Central memory CD8-positive, alpha-beta T cell (primary cell): Measurements from ENCODE around the gene TMEM80.

Source experiments
- ATAC-seq: fragments of 150-1000 bp; cut with Tn5 transposase; replicated peaks from 2 replicates; pipeline ENCODE4 v1.10.0; 2022; ENCODE audit warnings: mild to moderate bottlenecking, moderate FRiP score, moderate number of reproducible peaks; ENCODE audit not compliant: poor library complexity, severe bottlenecking; ENCODE audit errors: extremely low read depth
- DNase-seq, 2 donors: peaks; one replicate each; pipeline ENCODE4 v3.0.0; 2021; ENCODE audit warnings: low spot score in 2 of 2
- H3K27ac Mint-ChIP-seq: one replicate; pipeline ENCODE4 v1.8.0; 2022; ENCODE audit warnings: low read depth, mild to moderate bottlenecking, moderate library complexity, mixed read lengths
- H3K27me3 Mint-ChIP-seq: one replicate; pipeline ENCODE4 v1.8.0; 2022; ENCODE audit warnings: mixed read lengths
- H3K36me3 Mint-ChIP-seq: one replicate; pipeline ENCODE4 v1.8.0; 2022; ENCODE audit warnings: mild to moderate bottlenecking, moderate library complexity, mixed read lengths; ENCODE audit not compliant: insufficient read depth
- H3K4me1 Mint-ChIP-seq: one replicate; pipeline ENCODE4 v1.8.0; 2022; ENCODE audit warnings: mixed read lengths
- H3K4me3 Mint-ChIP-seq: one replicate; pipeline ENCODE4 v1.8.0; 2022; ENCODE audit warnings: mild to moderate bottlenecking, moderate library complexity, mixed read lengths
- H3K9me3 Mint-ChIP-seq: one replicate; pipeline ENCODE4 v1.8.0; 2022; ENCODE audit warnings: mixed read lengths

TMEM80 gene

DNA sequence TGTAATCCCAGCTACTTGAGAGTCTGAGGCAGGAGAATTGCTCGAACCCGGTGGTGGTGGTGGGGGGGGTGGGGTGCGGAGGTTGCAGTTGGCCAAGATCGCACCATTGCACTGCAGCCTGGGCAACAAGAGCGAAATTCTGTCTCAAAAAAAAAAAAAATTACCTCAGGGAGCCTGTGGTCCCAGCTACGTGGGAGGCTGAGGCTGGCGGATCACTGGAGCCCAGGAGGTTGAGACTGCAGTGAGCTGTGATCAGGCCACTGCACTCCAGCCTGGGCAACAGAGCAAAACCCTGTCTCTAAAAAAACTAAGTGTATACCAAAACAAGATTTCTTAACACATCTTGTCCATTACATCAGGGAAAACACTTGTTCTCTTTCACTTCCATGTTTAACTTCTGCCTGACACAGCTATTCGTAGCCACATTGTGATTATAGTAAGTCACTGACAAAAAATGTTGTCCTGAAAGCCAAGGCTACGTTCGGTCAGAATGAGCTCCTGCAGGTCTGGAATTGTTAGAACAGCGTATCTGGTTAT lies 1.4 kb downstream of the TMEM80 start:
- DNase-seq (no peak), ATAC-seq (no peak)
- Mint-ChIP-seq H3K27me3 (no peaks in the 10 kb centered on the region), H3K27ac (peak overlapping the region; percentile 87), H3K36me3 (peaks cover 10% of the 10 kb centered on the region), H3K4me1 (peaks cover 20% of the 10 kb centered on the region), H3K4me3 (peak overlapping the region; percentile 83), H3K9me3 (no peaks in the 10 kb centered on the region)

DNA sequence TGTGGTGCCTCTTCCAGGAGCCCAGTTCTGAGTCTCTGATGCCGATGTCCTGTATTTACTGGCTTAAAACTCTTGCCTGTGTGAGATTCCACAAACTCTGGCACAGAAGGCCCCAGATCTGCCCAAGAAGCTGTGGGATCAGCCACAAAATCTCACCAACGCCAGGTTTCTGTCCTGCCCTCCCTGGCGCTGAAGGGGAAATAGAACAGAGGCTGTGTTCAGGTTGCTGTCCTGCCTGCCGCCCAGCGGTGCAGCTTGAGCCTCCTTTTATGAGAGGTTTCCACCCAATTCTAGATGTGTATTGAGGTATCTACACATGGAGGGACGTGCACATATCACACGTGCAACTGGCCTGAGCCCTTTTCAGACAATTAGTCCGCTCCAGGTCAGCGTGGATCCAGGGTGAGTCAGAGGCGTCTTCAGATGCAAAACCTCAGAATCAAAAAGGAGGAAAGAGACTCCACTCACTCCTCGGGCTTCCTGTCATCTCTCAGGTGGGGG lies 2.2 kb downstream of the TMEM80 start:
- Mint-ChIP-seq H3K9me3 (no peaks in the 10 kb centered on the region), H3K27me3 (no peaks in the 10 kb centered on the region), H3K4me1 (peaks cover 15% of the 10 kb centered on the region), H3K36me3 (peaks cover 10% of the 10 kb centered on the region), H3K4me3 (peak overlapping the region; percentile 60), H3K27ac (no peak overlapping the region)
- DNase-seq (no peak), ATAC-seq (no peak)

DNA sequence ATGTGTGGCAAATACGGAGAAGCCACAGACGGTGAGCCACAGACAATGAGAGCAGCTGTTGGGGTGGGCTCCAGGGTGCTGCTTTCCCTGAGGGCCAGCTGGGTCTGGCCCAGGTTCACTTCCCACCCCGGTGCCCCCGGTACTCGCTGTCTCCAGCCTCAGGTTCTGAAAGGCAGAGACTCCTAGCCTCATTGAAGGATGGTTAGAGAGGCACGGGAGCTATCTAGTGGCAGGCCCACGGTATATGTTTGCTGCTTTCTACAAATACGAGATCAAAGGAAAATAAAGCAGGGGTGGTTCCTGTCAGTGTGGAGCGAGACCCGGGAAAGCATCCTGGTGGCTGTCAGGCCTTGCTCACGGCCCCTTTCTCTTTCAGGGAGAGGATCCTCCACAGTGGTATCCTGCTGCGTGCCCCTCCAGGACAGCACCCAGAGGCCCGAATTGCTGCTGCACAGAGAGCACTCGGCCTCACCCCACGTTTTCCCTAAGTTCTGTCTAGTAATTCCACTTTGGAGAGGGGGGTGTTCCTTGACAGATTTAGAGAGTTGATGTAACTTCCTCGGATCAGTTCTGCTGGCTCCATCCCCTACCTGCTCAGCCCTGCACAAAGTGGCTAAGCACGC lies 3.0 kb downstream of the TMEM80 start:
- no peak for ATAC-seq
- H3K27ac Mint-ChIP-seq: no peak overlapping the region
- peaks cover 6% of the 10 kb centered on the region for H3K36me3 Mint-ChIP-seq

DNA sequence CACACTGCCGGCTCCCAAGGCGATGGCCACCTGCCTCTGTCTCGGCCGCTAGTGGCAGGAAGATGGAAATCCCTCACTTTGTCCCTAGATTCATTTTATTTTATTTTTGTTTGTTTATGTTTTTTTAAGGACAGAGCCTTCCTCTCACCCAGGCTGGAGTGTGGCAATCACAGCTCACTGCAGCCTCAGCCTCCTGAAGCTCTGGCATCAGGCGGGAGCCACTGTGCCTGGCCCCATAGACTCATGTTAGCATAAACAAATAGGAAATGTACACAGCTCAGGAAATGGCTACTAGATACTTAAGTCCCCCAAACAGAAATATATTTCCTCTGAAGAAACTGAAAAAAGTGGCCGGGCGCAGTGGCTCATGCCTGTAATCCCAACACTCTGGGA lies 3.5 kb downstream of the TMEM80 start:
- no peak for DNase-seq
- H3K27ac Mint-ChIP-seq: no peak overlapping the region

More for the DNA sequence above, 3.0 kb downstream of the TMEM80 start:
- no peak for DNase-seq
- H3K9me3 Mint-ChIP-seq: no peaks in the 10 kb centered on the region
- peaks cover 8% of the 10 kb centered on the region for H3K4me1 Mint-ChIP-seq
- no peak overlapping the region for H3K4me3 Mint-ChIP-seq
- no peaks in the 10 kb centered on the region for H3K27me3 Mint-ChIP-seq

DNA sequence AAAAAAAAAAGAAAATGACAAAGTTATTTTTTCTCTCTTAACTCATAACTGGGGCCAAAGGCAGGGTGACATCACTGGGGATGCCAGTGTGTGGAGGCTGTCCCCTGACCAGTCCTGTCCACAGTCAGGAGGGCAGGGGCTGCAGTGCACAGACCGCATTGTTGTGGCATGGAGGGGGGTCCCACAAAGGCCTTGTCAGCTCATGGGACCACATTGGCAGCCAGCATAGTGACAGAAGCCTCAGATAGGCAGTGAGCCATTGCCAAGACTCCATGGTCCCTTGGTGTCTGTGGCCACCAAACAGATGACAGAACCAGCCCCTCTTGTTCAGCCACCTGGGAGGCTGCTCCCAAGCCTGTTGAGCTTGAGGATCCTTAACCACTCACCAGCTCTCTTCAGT lies 4.1 kb downstream of the TMEM80 start:
- Mint-ChIP-seq H3K36me3 (peaks cover 5% of the 10 kb centered on the region), H3K27me3 (no peaks in the 10 kb centered on the region), H3K4me3 (no peak overlapping the region), H3K9me3 (no peaks in the 10 kb centered on the region), H3K27ac (no peak overlapping the region), H3K4me1 (peaks cover 5% of the 10 kb centered on the region)
- no peak for DNase-seq
- ATAC-seq: no peak

More for the DNA sequence above, 3.5 kb downstream of the TMEM80 start:
- H3K27me3 Mint-ChIP-seq: no peaks in the 10 kb centered on the region
- peaks cover 5% of the 10 kb centered on the region for H3K4me1 Mint-ChIP-seq
- ATAC-seq: no peak
- no peak overlapping the region for H3K4me3 Mint-ChIP-seq
- no peaks in the 10 kb centered on the region for H3K9me3 Mint-ChIP-seq
- peaks cover 5% of the 10 kb centered on the region for H3K36me3 Mint-ChIP-seq

DNA sequence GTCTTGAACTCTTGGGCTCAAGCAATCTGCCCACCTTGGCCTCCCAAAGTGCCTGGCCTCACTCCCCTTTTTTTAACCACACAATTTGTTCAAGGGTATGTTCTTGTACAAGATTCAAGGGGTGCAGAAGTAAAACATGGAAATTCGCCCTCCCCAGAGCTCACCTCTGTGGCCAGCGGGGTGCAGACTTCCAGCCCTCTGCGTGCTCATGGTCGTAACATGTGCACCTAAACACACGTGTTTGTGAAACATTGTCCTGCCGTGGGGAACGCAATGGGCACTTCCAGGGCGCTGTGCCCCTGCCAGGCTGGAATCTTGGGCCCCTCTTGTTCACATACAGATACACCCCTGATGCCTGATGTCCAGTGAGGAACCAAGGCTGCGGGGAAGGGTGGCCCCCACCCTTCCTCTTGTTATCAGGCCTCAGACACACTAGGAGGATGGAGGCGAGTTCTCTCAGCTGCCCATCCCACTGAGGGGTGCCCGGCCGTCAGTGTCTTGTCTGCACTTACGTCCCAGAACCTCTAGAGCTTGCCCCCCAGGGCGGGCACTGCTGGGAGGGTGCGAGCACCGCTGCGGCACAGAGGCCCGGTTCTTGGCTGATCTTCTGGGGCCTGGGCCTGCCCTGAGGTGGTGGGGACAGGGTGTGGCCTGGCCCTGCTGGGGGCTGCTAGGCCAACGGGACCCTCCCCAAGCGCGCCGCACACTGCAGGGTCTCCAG lies 6.3 kb downstream of the TMEM80 start:
- no peak overlapping the region for H3K27ac Mint-ChIP-seq
- no peak for DNase-seq
- H3K36me3 Mint-ChIP-seq: peaks cover 5% of the 10 kb centered on the region
- ATAC-seq: no peak
- peaks cover under 1% of the 10 kb centered on the region for H3K27me3 Mint-ChIP-seq
- no peaks in the 10 kb centered on the region for H3K9me3 Mint-ChIP-seq
- H3K4me1 Mint-ChIP-seq: no peaks in the 10 kb centered on the region
- no peak overlapping the region for H3K4me3 Mint-ChIP-seq

DNA sequence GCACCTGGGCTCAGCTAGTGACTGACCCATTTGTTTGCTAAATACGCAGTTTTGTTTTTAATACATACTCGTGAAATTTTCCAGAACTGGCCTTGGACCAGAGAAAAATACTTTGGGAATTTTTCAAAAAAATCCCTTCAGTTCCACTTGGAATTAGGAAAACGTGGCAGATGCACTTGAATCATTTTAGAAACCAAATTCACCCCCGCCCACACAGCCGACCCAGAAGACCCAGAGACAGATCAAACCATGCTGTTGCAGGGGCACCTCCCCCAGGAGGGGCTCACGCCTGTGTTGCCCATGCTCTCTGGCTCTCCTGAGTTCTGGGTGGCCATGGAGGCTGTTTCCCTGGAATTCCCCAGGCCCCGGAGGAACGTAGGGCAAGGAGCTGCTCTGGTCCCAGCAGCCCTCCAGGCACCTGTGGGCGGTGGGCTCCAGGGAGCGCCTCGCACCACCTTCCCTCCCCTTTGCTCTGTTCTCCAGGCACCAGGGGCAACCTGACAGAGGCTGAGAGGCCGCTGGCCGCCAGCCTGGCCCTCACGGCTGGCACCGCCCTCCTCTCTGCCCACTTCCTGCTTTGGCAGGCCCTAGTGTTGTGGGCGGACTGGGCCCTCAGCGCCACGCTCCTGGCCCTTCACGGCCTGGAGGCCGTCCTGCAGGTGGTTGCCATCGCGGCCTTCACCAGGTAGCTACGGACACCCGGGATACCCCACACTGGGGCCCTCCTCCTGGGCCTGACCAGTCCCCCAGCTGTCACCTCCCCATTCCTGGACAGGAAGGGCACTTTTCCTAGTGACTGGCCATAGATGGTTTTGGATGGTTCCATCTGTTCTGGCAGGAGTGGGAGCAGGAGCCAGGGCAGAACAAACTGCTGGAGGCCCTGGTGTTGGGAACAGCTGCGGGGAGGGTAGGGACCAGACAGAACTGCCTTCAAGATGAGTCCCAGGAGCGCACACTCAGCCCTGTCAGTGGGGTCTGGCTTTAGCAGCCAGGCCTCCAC lies 7.1 kb downstream of the TMEM80 start:
- peaks cover 7% of the 10 kb centered on the region for H3K36me3 Mint-ChIP-seq
- no peak for ATAC-seq

DNA sequence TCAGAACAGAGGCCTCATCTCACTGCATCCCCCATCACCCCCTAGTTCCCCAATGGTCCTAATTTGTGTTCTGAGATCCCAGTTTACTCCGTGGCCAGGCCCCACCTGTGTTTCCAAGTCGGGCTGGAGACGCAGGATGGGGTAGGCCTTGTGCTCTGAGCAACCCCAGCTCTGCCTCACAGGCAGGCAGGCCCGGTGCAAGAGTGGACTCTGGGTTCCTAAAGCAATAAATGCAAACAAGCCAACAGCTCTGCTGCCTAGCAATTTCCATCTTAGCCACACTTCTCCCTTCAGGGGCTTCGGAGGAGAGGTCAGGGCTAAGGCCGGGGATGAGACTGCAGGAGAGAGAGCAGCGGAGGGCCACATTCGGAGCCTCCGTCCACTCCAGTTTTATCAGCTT lies 7.9 kb downstream of the TMEM80 start:
- peaks cover 7% of the 10 kb centered on the region for H3K36me3 Mint-ChIP-seq
- ATAC-seq (no peak), DNase-seq (no peak)
- H3K4me3 Mint-ChIP-seq: no peak overlapping the region
- H3K27me3 Mint-ChIP-seq: peaks cover 14% of the 10 kb centered on the region
- H3K4me1 Mint-ChIP-seq: no peaks in the 10 kb centered on the region
- no peaks in the 10 kb centered on the region for H3K9me3 Mint-ChIP-seq
- H3K27ac Mint-ChIP-seq: no peak overlapping the region

More for the DNA sequence above, 7.1 kb downstream of the TMEM80 start:
- Mint-ChIP-seq H3K27me3 (peaks cover 9% of the 10 kb centered on the region), H3K4me3 (no peak overlapping the region), H3K4me1 (no peaks in the 10 kb centered on the region), H3K9me3 (no peaks in the 10 kb centered on the region), H3K27ac (no peak overlapping the region)
- no peak for DNase-seq

DNA sequence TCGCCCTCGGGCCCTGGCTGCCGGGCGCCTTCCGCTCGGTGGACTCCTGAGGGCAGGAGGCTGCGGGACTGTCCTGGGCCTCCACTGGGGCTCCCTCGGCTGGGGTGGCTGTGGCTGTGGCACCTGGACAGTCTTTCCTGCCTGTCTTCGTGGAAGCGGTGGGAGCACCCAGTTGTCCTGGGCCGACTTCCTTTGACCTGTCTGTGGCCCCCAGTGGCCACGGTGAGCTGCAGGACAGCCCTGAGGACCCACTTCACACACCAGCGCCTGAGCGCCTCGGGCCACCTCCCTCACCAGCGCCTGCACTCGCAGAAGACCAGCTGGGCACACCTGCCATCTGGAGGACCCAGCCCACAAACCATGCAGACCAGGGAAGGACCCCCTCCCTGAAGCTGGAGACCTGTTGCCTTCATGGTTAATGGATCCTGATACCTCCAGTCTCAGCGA lies 8.6 kb downstream of the TMEM80 start:
- Mint-ChIP-seq H3K9me3 (no peaks in the 10 kb centered on the region), H3K36me3 (peaks cover 5% of the 10 kb centered on the region), H3K4me1 (no peaks in the 10 kb centered on the region), H3K4me3 (no peak overlapping the region), H3K27me3 (peaks cover 14% of the 10 kb centered on the region), H3K27ac (no peak overlapping the region)
- DNase-seq: no peak
- ATAC-seq: no peak

DNA sequence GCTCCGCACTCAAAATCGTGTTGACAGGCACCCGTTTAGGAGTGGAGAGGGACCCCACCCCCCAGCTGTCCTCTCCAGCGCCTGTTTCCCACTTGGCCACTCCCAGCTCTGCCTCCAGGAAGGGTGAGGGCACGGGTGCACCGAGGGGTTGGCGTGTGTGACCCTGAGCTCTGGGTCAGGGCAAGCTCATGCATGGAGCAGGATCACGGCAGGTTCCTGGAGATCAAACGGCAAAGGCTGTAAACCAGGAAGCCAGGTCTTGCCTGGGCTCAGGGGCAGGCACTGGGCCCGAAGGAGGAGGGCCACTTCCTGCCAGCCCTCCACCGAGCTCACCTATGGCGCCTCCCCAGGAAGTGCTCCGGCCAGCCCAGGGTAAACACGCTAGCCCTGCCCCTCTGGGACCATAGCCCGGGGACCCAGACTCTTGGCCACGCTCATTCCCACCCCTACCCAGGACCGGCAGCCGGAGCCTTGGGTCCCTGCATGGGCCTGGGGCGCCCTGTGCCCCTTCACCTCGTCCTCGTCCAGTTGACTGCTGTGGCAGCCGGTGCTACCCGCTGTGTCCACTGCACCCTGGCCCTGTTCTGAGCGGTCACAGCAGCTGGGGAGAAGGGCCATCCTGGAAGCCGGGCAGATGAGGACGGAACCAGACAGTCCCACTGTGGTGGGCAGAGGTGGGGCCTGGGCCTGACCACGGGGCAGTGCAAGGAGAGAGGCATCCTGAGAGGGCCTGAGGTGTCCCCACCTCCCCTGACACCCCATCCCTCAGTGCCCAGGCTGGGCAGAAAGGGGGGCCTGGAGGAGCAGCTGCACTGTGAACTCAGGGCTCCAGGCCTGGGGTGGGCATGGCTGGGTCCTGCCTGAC lies 9.4 kb downstream of the TMEM80 start:
- peak overlapping the region; percentile 37 for H3K4me3 Mint-ChIP-seq
- no peak for ATAC-seq
- H3K27ac Mint-ChIP-seq: no peak overlapping the region
- peaks cover 5% of the 10 kb centered on the region for H3K36me3 Mint-ChIP-seq
- H3K4me1 Mint-ChIP-seq: no peaks in the 10 kb centered on the region
- no peaks in the 10 kb centered on the region for H3K9me3 Mint-ChIP-seq
- no peak for DNase-seq
- H3K27me3 Mint-ChIP-seq: peaks cover 14% of the 10 kb centered on the region

DNA sequence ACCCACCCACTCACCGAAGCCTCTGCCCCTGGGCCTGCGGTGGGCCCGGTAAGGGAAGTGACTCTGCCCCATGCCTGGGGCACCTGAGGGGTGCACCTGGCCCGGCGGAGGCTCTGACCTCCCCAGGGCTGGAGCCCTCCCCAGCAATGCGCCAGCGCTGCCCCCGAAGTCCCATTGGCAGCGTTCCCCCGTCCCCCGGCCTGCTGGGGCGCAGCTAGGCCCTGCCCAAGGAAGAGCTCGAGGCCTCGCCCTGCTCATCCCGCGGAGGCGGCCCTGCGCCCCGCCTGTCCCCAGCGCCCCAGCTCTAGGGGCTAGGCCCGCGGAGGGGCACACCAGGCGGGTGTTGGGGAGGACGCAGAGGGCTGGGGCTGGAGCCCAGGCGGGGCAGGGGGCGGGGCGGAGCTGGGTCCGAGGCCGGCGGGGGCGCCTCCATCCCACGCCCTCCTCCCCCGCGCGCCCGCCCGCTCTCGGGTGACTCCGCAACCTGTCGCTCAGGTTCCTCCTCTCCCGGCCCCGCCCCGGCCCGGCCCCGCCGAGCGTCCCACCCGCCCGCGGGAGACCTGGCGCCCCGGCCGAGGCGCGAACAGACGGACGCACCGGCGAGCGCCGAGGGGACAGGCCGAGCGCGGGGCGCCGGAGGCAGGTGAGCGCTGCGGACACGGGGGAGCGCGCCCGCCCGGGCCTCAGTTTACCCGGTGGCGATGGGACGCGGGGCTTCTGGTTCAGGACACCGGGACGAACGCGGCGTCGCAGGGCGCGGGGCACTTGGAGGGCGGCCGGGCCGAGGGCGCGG lies 10.2 kb downstream of the TMEM80 start, which contains the start of gene EPS8L2:
Gene EPS8L2 (plus strand): TSS at position 586 of the 793 bp plus-strand sequence. CDS start 3,177 bp downstream, outside the sequence.
- no peaks in the 10 kb centered on the region for H3K9me3 Mint-ChIP-seq
- H3K27ac Mint-ChIP-seq: no peak within 1 kb of the TSS
- DNase-seq (no peak), ATAC-seq (peak; percentile 37)
- H3K4me1 Mint-ChIP-seq: peaks cover 6% of the 10 kb centered on the region
- peaks cover 22% of the 10 kb centered on the region for H3K27me3 Mint-ChIP-seq
- peaks cover 5% of the 10 kb centered on the region for H3K36me3 Mint-ChIP-seq
- H3K4me3 Mint-ChIP-seq: peak within 1 kb of the TSS; percentile 37
